Measurements from ENCODE around the gene CT45A9.
"Not testable (repeated sequence)": the region's sequence is repeated elsewhere in the genome, so short reads cannot be mapped to it uniquely, and the experiment has no call there.

The CT45A9 gene

DNA sequence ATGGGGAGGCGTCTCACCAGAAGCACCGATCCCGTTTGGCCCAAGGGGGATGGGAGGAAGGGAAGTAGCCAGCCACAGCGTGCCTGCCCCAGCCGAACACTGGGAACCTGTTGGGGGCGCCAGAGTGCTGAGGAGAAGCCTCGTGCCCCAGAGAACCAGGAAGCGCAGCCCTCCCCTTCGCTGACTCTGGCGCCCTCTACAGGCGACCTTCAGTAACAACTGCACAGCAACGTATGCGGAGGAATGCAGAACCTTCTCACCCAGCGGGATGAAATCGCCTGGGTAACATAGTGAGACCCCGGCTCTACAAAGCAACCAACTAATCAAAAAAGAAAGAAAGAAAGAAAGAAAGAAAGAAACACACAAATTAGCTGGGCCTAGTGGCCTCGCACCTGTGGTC lies at the start of gene CT45A9:
CT45A9 (minus strand) TSS at position 101 of the 400 bp plus-strand sequence. CDS start 3,751 bp downstream, outside the sequence.
- not testable (repeated sequence) for DNase-seq (ENCODE audit: low read depth); H3K4me3 ChIP-seq (ENCODE audit: low read depth, low read length)

GRCh38 chrX:135920516-135920915 lies 48.9 kb upstream of the CT45A9 start:
- not testable (repeated sequence) for H3K4me3 ChIP-seq (ENCODE audit: low read depth, low read length); DNase-seq (ENCODE audit: low read depth)

DNA sequence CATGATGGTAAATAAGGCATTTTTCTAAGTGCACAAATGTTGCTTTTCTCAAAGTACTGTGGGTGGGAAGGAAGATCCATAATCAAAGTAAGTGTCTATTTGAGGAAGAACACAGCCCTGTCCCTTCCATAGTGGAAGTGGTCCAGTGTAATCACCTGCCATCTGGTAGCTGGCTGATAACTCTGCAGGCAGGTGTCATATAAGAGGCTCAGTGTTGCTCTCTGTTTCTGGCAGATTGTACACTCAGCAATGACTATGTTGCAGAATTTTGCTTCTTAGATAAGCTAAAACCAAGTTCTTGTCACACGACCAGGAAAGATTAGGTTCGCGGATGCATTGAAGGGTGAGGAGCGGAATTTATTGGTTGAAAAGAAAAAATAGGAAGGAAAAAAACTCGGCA lies 42.8 kb upstream of the CT45A9 start:
- H3K4me3 ChIP-seq (ENCODE audit: low read depth, low read length), result no peak overlapping the region
- DNase-seq (ENCODE audit: low read depth), result no peak

DNA sequence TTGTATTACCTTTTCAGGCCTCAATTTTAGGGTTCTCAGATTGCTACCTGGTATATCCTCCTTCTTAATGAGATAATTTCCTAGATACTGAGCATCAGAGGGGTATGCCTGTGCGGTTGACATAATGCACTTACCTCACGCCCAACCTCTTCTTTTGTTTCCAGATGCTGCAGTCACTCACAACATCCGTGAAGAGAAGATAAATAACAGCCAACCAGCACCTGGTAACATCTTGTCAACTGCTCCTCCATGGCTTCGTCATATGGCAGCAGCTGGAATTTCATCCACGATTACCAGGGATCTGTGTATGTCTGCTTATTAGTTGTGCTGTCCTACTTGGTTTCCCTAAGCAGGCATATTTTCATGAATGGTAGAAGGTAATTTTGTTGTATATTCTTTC lies 38.6 kb upstream of the CT45A9 start:
- no peak for DNase-seq (ENCODE audit: low read depth)

DNA sequence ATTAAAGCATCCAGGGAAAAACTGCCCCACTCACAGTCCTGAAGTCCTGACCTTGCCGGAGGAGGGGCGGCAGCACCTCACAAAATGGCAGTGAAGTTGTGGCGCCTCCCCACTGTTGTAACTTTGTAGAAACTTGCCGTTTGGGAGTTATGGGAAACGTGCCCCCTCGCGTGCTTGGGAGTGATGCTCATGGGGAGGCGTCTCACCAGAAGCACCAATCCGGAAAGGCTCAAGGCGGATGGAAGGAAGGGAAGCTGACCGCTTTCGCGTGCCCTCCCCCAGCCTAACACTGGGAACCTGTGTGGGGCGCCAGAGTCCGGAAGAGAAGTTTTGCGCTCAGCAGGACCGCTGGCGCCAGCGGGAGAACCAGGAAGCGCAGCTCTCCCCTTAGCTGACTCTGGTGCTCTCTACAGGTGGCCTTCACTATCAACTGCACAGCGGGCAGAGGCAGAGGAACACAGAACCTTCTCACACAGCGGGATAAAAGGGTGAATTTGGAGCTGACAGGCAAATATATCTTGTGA lies 21.7 kb upstream of the CT45A9 start, which contains the start of the genes CT45A10 and SAGE1:
CT45A10 (minus strand) TSS at position 151 of the 524 bp plus-strand sequence. CDS start 8,100 bp downstream, outside the sequence.
SAGE1 (plus strand) TSS at position 423 of the 524 bp plus-strand sequence. CDS start 2,527 bp downstream, outside the sequence.
- DNase-seq (ENCODE audit: low read depth), result no peak
- H3K4me3 ChIP-seq (ENCODE audit: low read depth, low read length), result no peak within 1 kb of the TSS

More for the DNA sequence above, 38.6 kb upstream of the CT45A9 start:
- no peak overlapping the region for H3K4me3 ChIP-seq (ENCODE audit: low read depth, low read length)

- DNase-seq (ENCODE audit: low read depth), result no peak
- no peak overlapping the region for H3K4me3 ChIP-seq (ENCODE audit: low read depth, low read length)
Measured at GRCh38 chrX:135892781-135893180, 21.2 kb upstream of the CT45A9 start.

DNA sequence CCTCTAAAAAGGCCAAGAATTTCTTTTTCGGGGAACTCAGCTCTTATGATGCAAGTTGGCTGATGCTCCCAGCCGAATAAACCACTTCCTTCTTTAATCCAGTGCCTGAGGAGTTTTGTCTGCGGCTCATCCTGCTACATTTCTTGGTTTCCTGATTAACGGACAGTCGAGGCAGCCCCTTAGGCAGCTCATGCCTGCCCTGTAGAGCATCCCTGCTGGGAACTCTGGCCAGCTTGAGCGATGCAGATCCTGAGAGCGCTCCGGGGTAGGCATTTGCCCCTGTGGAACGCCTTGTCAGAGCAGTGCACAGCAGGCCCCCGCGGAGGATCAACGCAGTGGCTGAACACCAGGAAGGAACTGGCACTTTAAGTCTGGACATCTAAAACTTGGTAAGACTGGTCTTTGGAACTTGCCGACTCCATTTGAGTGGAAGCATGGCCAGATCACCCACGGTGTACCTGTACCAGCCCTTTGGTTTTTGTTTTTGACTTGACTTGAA lies 18.5 kb upstream of the CT45A9 start:
- DNase-seq (ENCODE audit: low read depth), result no peak
- H3K4me3 ChIP-seq (ENCODE audit: low read depth, low read length), result no peak overlapping the region

GRCh38 chrX:135888976-135889375 lies 17.4 kb upstream of the CT45A9 start:
- not testable (repeated sequence) for H3K4me3 ChIP-seq (ENCODE audit: low read depth, low read length); DNase-seq (ENCODE audit: low read depth)

GRCh38 chrX:135888230-135888629 lies 16.6 kb upstream of the CT45A9 start:
- not testable (repeated sequence) for DNase-seq (ENCODE audit: low read depth); H3K4me3 ChIP-seq (ENCODE audit: low read depth, low read length)

- not testable (repeated sequence) for DNase-seq (ENCODE audit: low read depth); H3K4me3 ChIP-seq (ENCODE audit: low read depth, low read length)
Measured at GRCh38 chrX:135882741-135883140, 11.1 kb upstream of the CT45A9 start.

- DNase-seq (ENCODE audit: low read depth); H3K4me3 ChIP-seq (ENCODE audit: low read depth, low read length): not testable (repeated sequence)
Measured at GRCh38 chrX:135854438-135854837, 17.2 kb downstream of the CT45A9 start, which contains the start of gene CT45A8. CT45A8 (minus strand) TSS chrX:135854538; CDS start chrX:135850783, 3,755 bp downstream.

- not testable (repeated sequence) for H3K4me3 ChIP-seq (ENCODE audit: low read depth, low read length); DNase-seq (ENCODE audit: low read depth)
Measured at GRCh38 chrX:135837180-135837579, 34.4 kb downstream of the CT45A9 start, which contains the start of gene CT45A7. CT45A7 (minus strand) TSS chrX:135837280; CDS start chrX:135833533, 3,747 bp downstream.

GRCh38 chrX:135819912-135820311 lies 51.7 kb downstream of the CT45A9 start, which contains the start of gene CT45A2:
CT45A2 (minus strand) TSS chrX:135820012; CDS start chrX:135816265, 3,747 bp downstream.
- DNase-seq (ENCODE audit: low read depth); H3K4me3 ChIP-seq (ENCODE audit: low read depth, low read length): not testable (repeated sequence)

Data from skeletal muscle cell (primary cell).